Body of pancreas (tissue), 4 donors: ENCODE measurements around the gene CNTF.

Source experiments
- POLR2A ChIP-seq, 3 donors: fragments of 450-650 bp; IDR thresholded peaks; one replicate each; pipeline ENCODE4 v1.6.1; 2016; ENCODE audit warnings: antibody characterized with exemption in 3 of 3, mild to moderate bottlenecking in 2 of 3
- TF ChIP-seq, protein P1 (sequence below), 7 experiments: fragments of 450-650 bp in 4 of 7; fragments of 200-600 bp in 3 of 7; sonication (generic) in 3 of 7; IDR thresholded peaks; one replicate each; pipeline ENCODE4 v1.5.1; 2016 to 2019; ENCODE audit warnings: antibody characterized with exemption in 7 of 7

GRCh38 chr11:58579192-58580129 is 43.0 kb upstream of the CNTF start:
- TF ChIP-seq POLR2A (IDR thresholded peaks at IDR 0.05), result peak; percentile 57 to 94 (median 91)
- TF ChIP-seq, protein P1, sequence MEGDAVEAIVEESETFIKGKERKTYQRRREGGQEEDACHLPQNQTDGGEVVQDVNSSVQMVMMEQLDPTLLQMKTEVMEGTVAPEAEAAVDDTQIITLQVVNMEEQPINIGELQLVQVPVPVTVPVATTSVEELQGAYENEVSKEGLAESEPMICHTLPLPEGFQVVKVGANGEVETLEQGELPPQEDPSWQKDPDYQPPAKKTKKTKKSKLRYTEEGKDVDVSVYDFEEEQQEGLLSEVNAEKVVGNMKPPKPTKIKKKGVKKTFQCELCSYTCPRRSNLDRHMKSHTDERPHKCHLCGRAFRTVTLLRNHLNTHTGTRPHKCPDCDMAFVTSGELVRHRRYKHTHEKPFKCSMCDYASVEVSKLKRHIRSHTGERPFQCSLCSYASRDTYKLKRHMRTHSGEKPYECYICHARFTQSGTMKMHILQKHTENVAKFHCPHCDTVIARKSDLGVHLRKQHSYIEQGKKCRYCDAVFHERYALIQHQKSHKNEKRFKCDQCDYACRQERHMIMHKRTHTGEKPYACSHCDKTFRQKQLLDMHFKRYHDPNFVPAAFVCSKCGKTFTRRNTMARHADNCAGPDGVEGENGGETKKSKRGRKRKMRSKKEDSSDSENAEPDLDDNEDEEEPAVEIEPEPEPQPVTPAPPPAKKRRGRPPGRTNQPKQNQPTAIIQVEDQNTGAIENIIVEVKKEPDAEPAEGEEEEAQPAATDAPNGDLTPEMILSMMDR (IDR thresholded peaks at IDR 0.05), result peak; percentile 50 to 99 (median 89)
